Activated CD4-positive, alpha-beta T cell treated with anti-CD3 and anti-CD28 coated beads, Interleukin-10, Interleukin-2, amounts not matched to agents 100 ng/mL and 50 ng/mL, durations not matched to agents 16 hours and 8 hours (primary cell): ENCODE measurements around the gene CYP2S1.

Source experiments
- DNase-seq: peaks from one replicate; pipeline ENCODE4 v3.0.0-alpha.2; 2020

Gene CYP2S1

GRCh38 chr19:41195675-41196497 lies 2.9 kb downstream of the CYP2S1 start:
- DNase-seq: no peak

GRCh38 chr19:41198559-41198958 lies 5.5 kb downstream of the CYP2S1 start:
- no peak for DNase-seq

GRCh38 chr19:41203371-41203770 lies 10.4 kb downstream of the CYP2S1 start:
- DNase-seq: no peak

GRCh38 chr19:41204338-41204737 lies 11.3 kb downstream of the CYP2S1 start:
- peak; percentile 84 for DNase-seq

- DNase-seq: no peak
Measured at GRCh38 chr19:41205995-41206394, 13.0 kb downstream of the CYP2S1 start.

GRCh38 chr19:41206456-41206855 lies 13.4 kb downstream of the CYP2S1 start:
- no peak for DNase-seq

- no peak for DNase-seq
Measured at GRCh38 chr19:41206926-41207750, 14.1 kb downstream of the CYP2S1 start.

- DNase-seq: no peak
Measured at GRCh38 chr19:41214161-41214560, 21.1 kb downstream of the CYP2S1 start.

GRCh38 chr19:41217741-41218140 lies 24.7 kb downstream of the CYP2S1 start:
- no peak for DNase-seq

- no peak for DNase-seq
Measured at GRCh38 chr19:41218249-41218614, 25.2 kb downstream of the CYP2S1 start.

GRCh38 chr19:41218615-41219507 lies 25.8 kb downstream of the CYP2S1 start, which contains the start of gene AXL:
Gene AXL, plus strand, starts transcription at chr19:41219223. Its CDS starts 170 bp downstream, at chr19:41219393.
- no peak for DNase-seq

GRCh38 chr19:41219924-41220567 lies 27.0 kb downstream of the CYP2S1 start:
- no peak for DNase-seq

- no peak for DNase-seq
Measured at GRCh38 chr19:41220811-41221210, 27.8 kb downstream of the CYP2S1 start.

GRCh38 chr19:41221514-41222205 lies 28.6 kb downstream of the CYP2S1 start:
- DNase-seq: no peak

GRCh38 chr19:41222240-41222639 lies 29.2 kb downstream of the CYP2S1 start:
- DNase-seq: no peak

GRCh38 chr19:41223431-41224234 lies 30.6 kb downstream of the CYP2S1 start:
- no peak for DNase-seq

- no peak for DNase-seq
Measured at GRCh38 chr19:41224632-41225031, 31.6 kb downstream of the CYP2S1 start.

GRCh38 chr19:41225238-41226052 lies 32.4 kb downstream of the CYP2S1 start:
- DNase-seq: peak; percentile 35

GRCh38 chr19:41226053-41226873 lies 33.2 kb downstream of the CYP2S1 start:
- peak; percentile 24 for DNase-seq
